ENCODE results near the gene PFDN6. TPM values are rescaled to one million over a fixed set of nuclear protein-coding genes. Genes with fewer than 3 reads are reported as not detected.
A peak's percentile ranks its signal among the peaks of the same experiment; 100 is the strongest.

Gene PFDN6
- total and polyA plus RNA-seq, 10 of the 15 experiments (the other 5 are each of a cell fraction or from before 2014, with no cell fraction given) = 3.1 to 168 (median 82.6) TPM

GRCh38 chr6:33247977-33248642 lies 41.3 kb upstream of the PFDN6 start (continued):
- TF ChIP-seq ZBTB40 (IDR thresholded peaks at IDR 0.05; ENCODE audit: borderline replicate concordance) = no peak
- no peak for TF ChIP-seq ATF2 (IDR thresholded peaks at IDR 0.05; ENCODE audit: low read length)
- TF ChIP-seq ZZZ3 (IDR thresholded peaks at IDR 0.05; ENCODE audit: control insufficient read depth, insufficient read length, low read depth) = no peak
- TF ChIP-seq IRF4 (IDR thresholded peaks at IDR 0.05; ENCODE audit: low read depth, low read length) = 0 out of 2 replicates have a peak, but pooled peaks have one; percentile 33
- no peak for TF ChIP-seq E2F4 (IDR thresholded peaks at IDR 0.05; ENCODE audit: low read depth, low read length)
- TF ChIP-seq MEF2A (IDR thresholded peaks at IDR 0.05; ENCODE audit: insufficient read depth, low read depth, low read length) = no peak
- no peak for TF ChIP-seq SMAD5 (IDR thresholded peaks at IDR 0.05; ENCODE audit: low read depth)
- TF ChIP-seq SMC3 (IDR thresholded peaks at IDR 0.05; ENCODE audit: borderline replicate concordance, low read length) = peak; percentile 79
- no peak for TF ChIP-seq HDAC6 (IDR thresholded peaks at IDR 0.05; ENCODE audit: unreplicated experiment)
- TF ChIP-seq BMI1 (IDR thresholded peaks at IDR 0.05; ENCODE audit: borderline replicate concordance) = no peak
- TF ChIP-seq, protein P1, sequence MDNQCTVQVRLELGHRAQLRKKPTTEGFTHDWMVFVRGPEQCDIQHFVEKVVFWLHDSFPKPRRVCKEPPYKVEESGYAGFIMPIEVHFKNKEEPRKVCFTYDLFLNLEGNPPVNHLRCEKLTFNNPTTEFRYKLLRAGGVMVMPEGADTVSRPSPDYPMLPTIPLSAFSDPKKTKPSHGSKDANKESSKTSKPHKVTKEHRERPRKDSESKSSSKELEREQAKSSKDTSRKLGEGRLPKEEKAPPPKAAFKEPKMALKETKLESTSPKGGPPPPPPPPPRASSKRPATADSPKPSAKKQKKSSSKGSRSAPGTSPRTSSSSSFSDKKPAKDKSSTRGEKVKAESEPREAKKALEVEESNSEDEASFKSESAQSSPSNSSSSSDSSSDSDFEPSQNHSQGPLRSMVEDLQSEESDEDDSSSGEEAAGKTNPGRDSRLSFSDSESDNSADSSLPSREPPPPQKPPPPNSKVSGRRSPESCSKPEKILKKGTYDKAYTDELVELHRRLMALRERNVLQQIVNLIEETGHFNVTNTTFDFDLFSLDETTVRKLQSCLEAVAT (IDR thresholded peaks at IDR 0.05) = peak; percentile 32; the same call in 1 of the 2 replicates
- 0 out of 4 replicates have a peak, but pooled peaks have one; percentile 14 to 17 for TF ChIP-seq BHLHE40 (IDR thresholded peaks at IDR 0.05; ENCODE audit: borderline replicate concordance in 1 of 2, low read depth in 2 of 2, low read length in 1 of 2)
- TF ChIP-seq TCF3 (IDR thresholded peaks at IDR 0.05; ENCODE audit: borderline replicate concordance, insufficient read depth, low read depth, low read length) = no peak
- no peak; the same call in 1 of the 2 replicates for TF ChIP-seq CHD2 (IDR thresholded peaks at IDR 0.05; ENCODE audit: borderline replicate concordance, low read depth, low read length)
- 0 out of 2 replicates have a peak, but pooled peaks have one; percentile 61 for TF ChIP-seq YY1 (IDR thresholded peaks at IDR 0.05; ENCODE audit: low read depth, low read length)
- TF ChIP-seq EP300 (IDR thresholded peaks at IDR 0.05; ENCODE audit: borderline replicate concordance in 1 of 2, control insufficient read depth in 1 of 2, low read depth in 2 of 2, low read length in 2 of 2) = no peak
- TF ChIP-seq ELK1 (IDR thresholded peaks at IDR 0.05; ENCODE audit: low read depth, low read length) = no peak
- no peak for TF ChIP-seq RB1 (IDR thresholded peaks at IDR 0.05; ENCODE audit: borderline replicate concordance)
